Activated CD8-positive, alpha-beta memory T cell treated with anti-CD3 and anti-CD28 coated beads for 48 hours (primary cell): ENCODE results near the gene PDPK1.
"Not testable (repeated sequence)": the region's sequence is repeated elsewhere in the genome, so short reads cannot be mapped to it uniquely, and the experiment has no call there.

Experiments used
- DNase-seq, 3 experiments: peaks; one replicate each; pipeline ENCODE4 v3.0.0-alpha.2; 2020; ENCODE audit warnings: low read depth in 2 of 3, low spot score in 2 of 3

PDPK1 gene

DNA sequence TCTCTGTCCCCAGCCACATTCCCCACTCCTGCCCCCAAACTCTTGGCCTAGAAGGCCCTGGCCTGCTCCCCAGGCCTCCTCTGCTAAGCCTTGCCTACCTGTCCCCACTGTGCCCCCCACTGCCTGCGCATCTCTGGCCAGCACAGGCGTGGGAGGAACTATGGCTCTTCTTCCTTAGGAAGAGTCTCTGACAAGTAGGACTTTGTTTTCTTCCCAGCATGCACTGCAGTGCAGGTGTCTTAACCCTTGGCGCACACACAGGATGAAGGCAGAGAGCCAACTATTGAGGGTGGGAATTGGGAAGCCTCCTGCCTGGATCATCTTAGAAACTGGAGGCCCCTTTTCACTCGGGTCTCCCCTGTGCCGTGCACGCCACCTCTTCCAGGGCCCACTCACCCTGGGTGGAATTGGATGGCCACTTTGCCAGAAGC lies 14.0 kb upstream of the PDPK1 start:
- no peak for DNase-seq

DNA sequence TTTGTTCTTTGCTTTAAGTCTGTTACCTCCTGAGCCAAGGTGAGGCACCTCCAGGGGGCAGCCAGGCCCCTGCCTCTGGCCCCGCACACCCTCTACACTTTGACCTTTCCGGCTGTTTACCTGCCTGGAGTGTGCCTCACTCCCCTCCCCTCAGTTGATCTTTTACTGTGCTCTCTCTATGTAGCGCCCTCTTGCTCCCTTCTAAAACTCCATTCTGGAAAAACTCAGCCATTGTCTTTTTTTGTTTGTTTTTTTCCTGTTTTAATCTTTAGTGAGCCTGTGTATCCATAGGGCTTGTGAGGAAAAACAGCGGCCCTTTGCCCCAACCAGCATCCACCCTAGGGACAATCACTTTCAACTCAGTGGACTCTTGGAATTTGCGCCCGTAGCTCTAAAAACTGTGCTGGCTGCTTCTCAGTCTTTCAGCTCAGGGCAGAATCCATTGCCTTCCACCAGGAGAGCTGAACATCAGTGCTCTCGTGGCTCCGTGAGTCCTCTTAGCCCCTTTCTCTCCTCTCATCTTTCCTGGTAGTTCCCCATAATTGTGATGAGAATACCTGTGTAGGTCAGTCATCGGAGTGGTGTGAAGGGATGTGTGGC lies 13.4 kb upstream of the PDPK1 start:
- DNase-seq: no peak

DNA sequence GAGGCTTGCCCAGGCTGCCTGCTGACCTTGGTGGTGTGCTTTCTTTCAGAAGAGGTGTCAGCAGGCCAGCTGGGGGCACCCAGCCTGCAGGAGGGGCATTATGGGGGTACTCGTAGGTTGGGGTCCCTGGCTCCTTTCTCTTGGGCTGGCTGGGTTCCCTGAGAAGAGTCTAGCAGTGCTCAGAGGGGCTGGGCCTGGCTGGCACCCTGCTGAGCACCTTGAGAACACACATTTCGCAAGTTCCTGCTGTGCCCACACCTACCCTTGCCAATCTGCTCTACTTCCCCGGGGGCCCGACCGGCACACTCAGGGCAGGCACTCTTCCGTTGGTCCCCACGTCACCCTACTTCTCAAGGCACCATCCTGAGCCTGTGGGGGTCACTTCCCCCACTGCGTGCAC lies 11.7 kb upstream of the PDPK1 start:
- no peak for DNase-seq

DNA sequence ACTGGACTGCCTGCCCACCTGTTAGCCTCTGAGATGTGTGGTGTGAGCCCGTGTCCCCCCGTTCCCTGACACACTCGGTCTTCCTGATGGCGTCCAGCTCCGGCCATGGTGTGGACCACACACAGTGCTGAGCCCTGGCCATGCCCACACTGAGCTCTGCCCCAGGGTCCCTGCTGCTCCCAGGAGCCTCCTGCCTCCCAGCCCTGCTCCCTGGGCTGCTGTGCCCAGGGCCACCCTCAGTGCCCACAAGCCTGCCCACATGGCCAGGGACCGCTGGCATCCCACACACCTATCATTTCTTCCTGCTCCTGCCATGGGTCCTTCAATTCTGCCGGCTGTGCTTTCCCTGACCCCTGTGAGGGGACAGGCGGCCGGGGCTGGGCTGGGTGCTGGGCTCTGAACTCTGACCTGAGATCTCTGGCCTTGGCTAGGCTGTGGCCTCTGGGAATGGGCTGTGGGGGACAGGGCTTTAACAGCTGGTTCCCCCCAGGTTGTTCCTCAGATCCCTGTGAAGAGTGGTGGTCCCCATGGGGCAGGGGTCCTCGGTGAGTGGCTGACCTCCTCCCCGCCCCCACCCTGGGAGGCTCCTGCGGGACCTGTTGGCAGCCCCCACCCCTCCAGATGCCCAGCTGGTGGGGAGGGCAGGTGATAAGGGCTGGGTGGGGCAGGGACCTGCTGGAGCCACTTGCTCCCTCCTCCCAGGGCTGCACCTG lies 10.6 kb upstream of the PDPK1 start:
- no peak for DNase-seq

DNA sequence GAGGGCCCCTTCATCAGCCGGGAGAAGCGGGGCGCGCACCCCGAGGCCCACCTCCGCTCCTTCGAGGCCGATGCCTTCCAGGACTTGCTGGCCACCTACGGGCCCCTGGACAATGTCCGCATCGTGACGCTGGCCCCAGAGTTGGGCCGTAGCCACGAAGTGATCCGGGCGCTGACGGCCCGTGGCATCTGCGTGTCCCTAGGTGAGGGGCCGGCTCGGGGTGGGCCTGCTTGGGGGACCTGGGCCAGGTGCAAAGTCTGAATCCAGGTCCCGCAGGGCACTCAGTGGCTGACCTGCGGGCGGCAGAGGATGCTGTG lies 10.1 kb upstream of the PDPK1 start:
- no peak for DNase-seq

DNA sequence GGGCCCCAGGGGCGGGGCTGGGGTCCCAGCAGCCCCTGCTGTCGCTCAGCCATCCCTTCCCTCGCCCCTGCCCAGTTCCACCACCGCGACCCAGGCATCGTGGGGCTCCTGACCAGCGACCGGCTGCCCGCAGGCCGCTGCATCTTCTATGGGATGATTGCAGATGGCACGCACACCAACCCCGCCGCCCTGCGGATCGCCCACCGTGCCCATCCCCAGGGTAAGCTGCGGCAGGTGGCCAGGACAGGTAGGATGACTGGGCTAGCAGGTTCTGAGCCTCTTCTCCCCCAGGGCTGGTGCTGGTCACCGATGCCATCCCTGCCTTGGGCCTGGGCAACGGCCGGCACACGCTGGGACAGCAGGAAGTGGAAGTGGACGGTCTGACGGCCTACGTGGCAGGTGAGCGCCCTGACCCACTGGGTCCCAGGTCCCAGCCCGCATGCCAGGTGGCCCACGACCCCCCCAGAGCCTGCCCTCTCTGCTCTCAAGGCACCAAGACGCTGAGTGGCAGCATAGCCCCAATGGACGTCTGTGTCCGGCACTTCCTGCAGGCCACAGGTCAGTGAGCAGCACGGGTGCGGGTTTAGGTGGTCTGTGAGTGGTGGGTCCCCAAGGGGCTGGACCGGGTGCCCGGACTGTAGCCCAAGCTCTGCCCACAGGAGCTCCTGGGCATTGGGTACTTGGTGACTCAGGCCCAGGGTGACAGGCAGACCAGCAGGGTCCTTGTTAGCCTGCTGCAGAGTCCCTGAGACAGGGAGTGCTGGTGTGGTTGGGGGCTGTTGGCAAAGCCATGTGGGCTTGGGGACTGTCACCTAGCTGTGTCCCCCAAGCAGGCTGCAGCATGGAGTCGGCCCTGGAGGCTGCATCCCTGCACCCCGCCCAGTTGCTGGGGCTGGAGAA lies 9.4 kb upstream of the PDPK1 start:
- DNase-seq: no peak

DNA sequence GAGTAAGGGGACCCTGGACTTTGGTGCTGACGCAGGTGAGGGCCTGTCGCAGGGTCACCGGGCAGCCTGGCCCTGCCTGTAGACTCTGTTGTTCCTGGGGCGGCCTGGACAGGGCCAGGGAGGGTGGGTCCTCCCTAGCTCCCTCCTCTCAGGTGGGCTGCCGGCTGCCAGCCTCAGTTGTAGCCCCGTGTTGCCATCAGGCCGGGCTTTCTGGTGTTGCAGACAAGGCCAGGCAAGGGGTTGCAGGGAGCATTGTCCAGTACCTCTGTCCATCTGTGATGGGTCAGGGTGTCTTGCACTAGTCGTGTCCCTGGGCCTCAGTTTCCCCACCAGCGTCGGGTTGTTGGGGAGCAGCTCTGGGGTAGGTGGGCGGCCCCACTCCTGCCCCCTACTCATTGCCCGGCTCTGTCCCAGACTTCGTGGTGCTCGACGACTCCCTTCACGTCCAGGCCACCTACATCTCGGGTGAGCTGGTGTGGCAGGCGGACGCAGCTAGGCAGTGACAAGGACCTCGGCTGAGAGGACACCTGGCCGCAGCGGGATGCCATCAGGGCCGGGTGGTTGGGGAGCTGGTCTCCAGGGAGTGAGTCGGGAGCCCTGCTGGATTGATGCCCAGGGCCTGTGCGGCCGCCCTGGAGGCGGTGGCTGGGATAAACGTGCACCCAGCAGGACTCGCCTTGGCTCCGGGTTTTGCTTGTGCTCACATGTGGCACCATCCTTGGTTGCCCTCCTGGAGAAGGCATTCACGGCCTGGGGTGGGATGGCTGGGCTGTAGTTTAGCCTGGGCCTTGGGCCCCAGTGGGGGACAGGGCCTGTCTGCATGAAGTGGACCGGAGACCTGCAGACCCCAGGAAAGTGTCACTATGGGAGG lies 8.5 kb upstream of the PDPK1 start:
- DNase-seq: no peak

DNA sequence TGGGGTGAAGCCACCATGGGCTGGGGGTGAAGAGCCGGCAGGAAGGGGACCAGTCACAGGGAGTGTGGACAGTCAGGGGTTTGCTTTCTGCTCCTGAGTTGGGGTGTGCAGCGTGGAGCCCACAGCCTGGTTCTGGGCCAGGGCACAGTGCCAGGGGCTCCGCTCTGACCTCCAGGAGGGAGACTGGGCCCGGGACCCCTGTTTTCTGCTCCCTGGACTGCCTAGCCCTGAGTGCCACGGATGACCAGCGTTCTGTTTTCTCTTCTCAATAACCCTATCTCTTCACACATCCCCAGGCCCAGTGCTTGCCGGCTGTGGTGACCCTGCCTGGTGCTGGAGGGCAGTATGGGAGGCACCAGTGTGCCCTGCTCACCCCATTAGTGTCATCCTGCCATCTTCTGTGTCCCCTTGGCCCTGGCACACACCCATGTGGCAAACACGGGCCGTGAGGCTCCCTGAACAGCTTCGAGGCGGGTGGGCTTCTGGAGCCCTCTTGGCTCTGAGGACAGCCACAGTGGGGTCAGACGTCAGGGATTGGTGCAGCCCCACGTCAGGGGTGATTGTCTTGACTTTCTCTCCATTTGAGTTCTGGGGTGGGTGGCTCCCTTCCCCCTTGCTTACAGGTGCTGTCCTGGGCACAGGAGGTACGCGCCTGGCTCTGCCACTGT lies 7.7 kb upstream of the PDPK1 start:
- no peak for DNase-seq

DNA sequence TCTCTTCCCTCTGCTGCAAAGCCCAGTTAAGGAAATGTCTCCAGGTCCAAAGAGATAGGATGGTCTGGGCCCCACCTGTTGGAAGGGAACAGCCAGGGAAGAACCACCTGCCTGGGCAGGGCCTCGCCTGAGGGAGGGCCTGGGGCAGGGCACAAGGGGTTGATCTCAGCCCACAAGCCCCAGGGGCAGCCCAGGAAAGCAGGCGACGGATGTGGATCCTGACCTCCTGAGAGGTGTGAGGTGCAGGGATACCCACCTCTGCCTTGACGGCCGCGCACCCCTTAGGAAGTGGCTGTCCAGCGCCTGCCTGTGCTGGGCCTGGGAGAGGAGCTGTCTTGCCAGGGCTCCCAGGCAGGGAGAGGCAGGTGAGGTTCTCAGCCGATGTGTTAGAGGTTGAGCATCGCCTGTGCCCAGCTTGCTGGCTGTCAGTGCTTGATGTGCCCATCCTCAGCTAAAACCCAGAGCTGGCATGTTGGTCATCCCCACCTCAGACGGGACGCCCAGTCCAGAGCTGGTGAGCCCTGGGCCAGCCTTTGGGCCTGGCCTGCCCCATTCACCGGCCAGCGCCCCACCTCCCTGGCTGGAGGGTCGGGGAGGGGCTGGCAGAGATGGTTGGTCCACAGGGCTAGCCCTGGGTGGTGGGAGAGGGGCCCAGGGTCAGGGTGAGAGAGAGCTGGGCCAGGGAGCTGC lies 7.0 kb upstream of the PDPK1 start:
- DNase-seq: no peak

DNA sequence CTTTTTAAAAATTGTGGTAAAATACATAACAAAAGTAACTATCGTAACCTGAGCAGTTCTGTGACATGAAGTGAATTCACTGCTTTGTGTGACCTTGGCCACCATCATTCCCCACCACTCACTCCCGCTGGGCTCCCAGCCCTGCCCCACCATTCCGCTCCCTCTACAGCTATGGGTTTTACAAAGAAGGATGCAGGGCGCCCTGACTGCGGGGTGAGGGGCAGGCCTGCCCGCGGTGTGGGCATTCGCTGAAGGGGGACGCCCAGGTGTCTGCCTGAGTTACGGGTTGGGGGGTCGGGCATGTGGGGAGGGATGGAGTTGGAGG lies 6.5 kb upstream of the PDPK1 start, which contains the start of gene CEMP1:
Gene CEMP1 (minus strand): TSS at position 38 of the 325 bp plus-strand sequence. CDS start 335 bp downstream, outside the sequence.
- no peak for DNase-seq

DNA sequence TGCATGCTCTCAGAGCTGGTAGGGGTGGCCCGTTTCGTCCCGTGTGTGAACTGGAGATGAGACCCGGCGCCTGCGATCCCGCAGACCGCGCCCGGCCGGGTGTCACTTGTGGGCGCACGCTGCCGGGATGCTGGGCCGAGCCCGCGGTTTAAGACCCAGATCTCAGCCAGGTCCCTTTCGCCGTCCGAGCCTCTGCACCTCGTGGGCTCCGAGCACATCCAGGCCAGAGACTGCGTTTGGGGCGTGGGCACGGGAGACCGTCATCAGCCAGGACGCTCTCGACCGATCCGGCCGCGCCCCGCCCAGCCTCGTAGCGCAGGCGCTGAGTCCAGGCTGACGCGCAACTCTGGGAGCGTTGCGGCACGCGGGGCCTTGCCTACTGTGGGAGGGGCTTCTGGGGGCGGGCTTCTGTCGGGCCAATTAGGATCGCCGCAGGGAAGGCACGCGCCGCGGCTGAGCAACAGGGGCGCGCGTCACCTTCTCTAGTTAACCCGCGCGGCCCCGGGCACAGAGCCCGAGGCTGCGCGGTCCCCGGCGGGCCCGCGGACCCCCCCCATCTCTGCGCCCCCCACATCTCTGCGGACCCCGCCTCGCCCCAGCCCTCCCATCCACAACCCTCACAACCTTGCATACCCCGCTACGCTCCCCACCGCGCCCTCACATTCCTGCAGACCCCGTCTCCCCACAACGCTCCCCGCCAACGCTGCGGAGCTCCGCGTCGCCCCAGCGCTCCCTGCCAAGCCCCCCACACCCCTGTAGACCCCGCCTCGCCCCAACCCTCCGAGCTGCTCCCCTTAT lies 5.9 kb upstream of the PDPK1 start:
- peak; percentile 86 to 95 (median 91) for DNase-seq

DNA sequence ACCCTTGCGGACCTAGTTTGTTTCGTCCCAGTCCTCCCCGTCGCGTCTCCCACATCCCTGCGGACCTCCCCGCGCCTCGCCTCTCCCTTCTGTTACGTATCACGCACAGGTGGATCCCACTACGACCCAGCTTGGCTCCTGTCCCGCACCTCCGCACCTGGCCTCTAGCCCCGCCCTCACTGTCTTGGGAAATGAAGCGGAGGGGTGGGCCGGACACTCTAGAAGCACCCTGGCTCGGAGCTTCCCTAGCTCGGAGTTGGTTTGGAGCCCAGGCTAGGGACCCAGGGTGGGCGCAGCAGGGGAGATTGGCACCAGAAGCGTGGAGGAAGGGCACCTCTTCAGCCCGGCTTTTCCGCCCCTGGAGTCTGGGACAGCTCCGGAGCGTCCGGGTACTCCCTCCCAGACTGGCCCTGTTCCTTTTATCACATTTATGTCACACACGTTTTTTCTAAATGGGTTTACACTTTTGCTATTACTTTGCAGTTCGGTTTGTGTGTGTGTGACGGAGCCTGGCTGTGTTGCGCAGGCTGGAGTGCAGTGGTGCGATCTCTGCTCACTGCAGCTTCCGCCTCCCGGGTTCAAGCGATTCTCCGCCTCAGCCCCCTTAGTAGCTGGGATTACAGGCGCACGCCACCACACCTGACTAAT lies 5.2 kb upstream of the PDPK1 start:
- DNase-seq: no peak

DNA sequence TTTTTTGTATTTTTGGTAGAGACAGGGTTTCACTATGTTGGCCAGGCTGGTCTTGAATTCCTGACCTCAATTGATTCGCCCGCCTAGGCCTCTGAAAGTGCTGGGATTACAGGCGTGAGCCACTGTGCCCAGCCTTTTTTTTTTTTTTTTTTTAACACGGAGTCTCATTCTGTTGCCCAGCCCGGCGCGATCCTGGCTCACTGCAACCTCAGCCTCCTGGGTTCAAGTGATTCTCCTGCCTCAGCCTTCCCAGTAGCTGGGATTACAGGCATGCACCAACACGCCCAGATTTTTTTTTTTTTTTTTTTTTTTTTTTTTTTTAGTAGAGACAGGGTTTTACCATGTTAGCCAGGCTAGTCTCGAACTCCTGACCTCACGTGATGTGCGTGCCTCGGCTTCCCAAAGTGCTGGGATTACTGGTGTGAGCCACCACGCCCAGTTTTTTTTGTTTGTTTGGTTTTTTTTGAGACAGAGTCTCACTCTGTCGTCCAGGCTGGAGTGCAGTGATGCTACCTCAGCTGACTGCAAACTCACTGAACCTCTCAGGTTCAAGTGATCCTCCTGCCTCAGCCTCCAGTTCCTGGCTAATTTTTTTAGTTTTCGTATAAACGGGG lies 4.6 kb upstream of the PDPK1 start:
- not testable (repeated sequence) for DNase-seq

DNA sequence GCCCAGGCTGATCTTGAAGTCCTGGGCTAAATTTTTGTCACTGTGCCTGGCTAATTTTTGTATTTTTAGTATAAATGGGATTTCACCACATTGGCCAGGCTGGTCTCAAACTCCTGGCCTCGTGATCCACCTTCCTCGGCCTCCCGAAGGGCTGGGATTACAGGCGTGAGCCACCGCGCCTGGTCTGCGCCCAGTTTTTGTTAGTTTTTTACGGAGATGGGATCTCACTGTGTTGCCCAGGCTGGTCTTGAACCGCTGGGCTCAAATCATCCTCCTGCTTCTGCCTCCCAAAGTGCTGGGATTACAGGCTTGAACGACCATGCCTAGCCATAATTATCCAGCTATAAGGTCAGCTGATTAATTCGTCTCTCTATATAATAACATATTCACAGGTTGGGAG lies 3.9 kb upstream of the PDPK1 start:
- no peak for DNase-seq

DNA sequence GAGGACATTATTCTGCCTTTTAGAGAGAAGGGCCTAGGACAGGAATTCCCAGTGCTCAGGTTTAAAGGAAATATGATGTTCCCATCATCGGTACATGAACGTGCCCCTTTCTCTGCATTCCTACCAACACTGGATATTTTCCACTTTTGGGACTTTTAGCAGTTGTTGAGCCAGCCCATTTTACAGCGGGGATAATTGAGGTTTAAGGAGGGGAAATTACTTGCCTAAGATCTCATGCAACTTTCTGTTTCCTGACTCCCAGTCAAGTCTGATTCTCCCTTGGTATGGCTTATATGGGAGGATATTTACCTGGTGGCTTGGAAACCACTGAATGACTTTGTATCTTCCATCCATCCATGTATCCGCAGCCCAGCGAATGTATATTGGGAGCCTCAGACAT lies 3.5 kb upstream of the PDPK1 start:
- DNase-seq: not testable (repeated sequence)

DNA sequence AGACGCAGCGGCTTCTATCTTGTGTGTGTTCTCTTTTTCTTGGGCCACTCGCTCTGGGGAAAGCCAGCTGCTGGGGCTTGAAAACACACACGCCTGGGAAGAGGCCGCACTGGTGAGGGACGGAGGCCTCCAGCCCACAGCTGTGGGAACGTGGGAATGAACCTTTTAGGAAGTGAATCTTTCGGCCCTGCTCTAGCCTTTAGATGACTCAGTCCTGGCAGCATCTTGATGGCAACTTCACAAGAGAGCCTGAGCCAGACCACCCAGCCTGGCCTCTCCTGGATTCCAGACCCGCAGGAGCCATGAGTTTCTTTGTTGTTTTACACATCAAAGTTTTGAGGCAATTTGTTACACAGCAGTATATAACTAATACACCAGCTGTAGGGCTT lies 2.2 kb upstream of the PDPK1 start:
- no peak for DNase-seq

DNA sequence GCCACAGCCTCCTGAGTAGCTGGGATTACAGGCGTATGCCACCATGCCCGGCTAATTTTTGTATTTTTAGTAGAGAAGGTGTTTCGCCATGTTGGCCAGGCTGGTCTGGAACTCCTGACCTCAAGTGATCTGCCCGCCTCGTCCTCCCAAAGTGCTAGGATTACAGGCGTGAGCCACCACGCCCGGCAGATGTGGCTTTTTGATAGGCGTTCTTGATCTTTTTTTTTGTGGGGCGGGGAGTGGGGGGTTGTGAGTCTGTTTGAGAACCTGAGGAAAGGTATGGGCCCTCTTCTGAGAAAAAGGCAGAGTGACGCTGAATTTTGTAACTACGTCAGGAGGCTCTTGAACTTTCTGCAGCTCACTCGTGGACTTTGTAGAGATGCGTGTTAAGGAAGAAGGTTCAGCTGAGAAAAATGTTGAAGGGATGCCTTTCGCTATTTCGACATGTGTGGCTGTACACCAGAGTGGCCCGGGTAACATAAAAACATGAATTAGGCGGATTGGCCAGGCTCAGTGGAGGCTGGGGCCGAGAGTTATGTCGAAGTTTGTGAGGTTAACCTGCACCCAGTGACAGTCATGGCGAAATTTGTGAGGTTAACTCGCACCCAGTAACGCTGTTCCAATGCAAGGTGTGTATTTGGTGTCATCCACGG lies 1.5 kb downstream of the PDPK1 start:
- not testable (repeated sequence) for DNase-seq
